Gastroesophageal sphincter (tissue), 3 donors: ENCODE results near the gene BLMH.
"Not testable (repeated sequence)": the region's sequence is repeated elsewhere in the genome, so short reads cannot be mapped to it uniquely, and the experiment has no call there.

ENCODE experiments used
- EP300 ChIP-seq: sonication (generic); formaldehyde crosslinking; IDR thresholded peaks from one replicate; pipeline ENCODE4 v1.6.1; 2017; ENCODE audit warnings: antibody characterized with exemption, mild to moderate bottlenecking
- POLR2A ChIP-seq, 2 donors: fragments of 450-650 bp; IDR thresholded peaks; one replicate each; pipeline ENCODE4 v1.6.1; 2017; ENCODE audit warnings: antibody characterized with exemption in 2 of 2, mild to moderate bottlenecking in 2 of 2, moderate library complexity in 1 of 2
- POLR2AphosphoS5 ChIP-seq: sonication (generic); formaldehyde crosslinking; IDR thresholded peaks from one replicate; pipeline ENCODE4 v1.6.1; 2017; ENCODE audit warnings: antibody characterized with exemption
- TF ChIP-seq, protein P1 (sequence below), 4 experiments: fragments of 200-600 bp in 2 of 4; fragments of 450-650 bp in 2 of 4; sonication (generic) in 1 of 4; IDR thresholded peaks; one replicate each; pipeline ENCODE4 v1.5.1; 2017 to 2019; ENCODE audit warnings: antibody characterized with exemption in 4 of 4, mild to moderate bottlenecking in 2 of 4, moderate library complexity in 2 of 4

DNA sequence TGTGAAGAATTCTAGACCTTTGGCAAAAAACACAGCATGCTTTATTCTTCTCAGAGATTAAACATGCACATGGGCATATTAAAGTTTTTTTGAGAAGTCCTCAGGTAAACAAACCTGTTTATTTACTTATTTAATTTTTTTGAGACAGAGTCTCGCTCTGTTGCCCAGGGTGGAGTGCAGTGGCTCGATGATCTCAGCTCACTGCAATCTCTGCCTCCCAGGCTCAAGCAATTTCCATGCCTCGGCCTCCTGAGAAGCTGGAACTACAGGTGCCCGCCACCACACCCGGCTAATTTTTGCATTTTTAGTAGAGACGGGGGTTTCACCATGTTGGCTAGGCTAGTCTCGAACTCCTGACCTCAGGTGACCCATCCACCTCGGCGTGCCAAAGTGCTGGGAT lies 91.1 kb downstream of the BLMH start:
- TF ChIP-seq POLR2AphosphoS5; EP300; POLR2A (IDR thresholded peaks at IDR 0.05): not testable (repeated sequence)
- TF ChIP-seq, protein P1, sequence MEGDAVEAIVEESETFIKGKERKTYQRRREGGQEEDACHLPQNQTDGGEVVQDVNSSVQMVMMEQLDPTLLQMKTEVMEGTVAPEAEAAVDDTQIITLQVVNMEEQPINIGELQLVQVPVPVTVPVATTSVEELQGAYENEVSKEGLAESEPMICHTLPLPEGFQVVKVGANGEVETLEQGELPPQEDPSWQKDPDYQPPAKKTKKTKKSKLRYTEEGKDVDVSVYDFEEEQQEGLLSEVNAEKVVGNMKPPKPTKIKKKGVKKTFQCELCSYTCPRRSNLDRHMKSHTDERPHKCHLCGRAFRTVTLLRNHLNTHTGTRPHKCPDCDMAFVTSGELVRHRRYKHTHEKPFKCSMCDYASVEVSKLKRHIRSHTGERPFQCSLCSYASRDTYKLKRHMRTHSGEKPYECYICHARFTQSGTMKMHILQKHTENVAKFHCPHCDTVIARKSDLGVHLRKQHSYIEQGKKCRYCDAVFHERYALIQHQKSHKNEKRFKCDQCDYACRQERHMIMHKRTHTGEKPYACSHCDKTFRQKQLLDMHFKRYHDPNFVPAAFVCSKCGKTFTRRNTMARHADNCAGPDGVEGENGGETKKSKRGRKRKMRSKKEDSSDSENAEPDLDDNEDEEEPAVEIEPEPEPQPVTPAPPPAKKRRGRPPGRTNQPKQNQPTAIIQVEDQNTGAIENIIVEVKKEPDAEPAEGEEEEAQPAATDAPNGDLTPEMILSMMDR (IDR thresholded peaks at IDR 0.05): not testable (repeated sequence)
